GM10847 (cell line): ENCODE measurements around the gene POMT1.

Experiments used
- POLR2A ChIP-seq: IDR thresholded peaks from 2 replicates; pipeline ENCODE4 v1.6.1; 2011; ENCODE audit not compliant: insufficient read length; ENCODE audit errors: extremely low read depth

The POMT1 gene

GRCh38 chr9:131474711-131475110, 28.0 kb upstream of the POMT1 start:
- no peak for TF ChIP-seq POLR2A

GRCh38 chr9:131475111-131475955, 27.4 kb upstream of the POMT1 start:
- TF ChIP-seq POLR2A = no peak

- no peak for TF ChIP-seq POLR2A
These were observed 26.6 kb upstream of the POMT1 start for GRCh38 chr9:131475956-131476776.

GRCh38 chr9:131476777-131477345, 25.9 kb upstream of the POMT1 start:
- TF ChIP-seq POLR2A = no peak

- no peak for TF ChIP-seq POLR2A
These were observed 25.4 kb upstream of the POMT1 start for GRCh38 chr9:131477367-131477766.

GRCh38 chr9:131477816-131478419, 24.8 kb upstream of the POMT1 start:
- no peak for TF ChIP-seq POLR2A

GRCh38 chr9:131478421-131478868, 24.3 kb upstream of the POMT1 start:
- TF ChIP-seq POLR2A = no peak

- TF ChIP-seq POLR2A = no peak
These were observed 23.8 kb upstream of the POMT1 start for GRCh38 chr9:131478911-131479310.

- TF ChIP-seq POLR2A = no peak
These were observed 22.5 kb upstream of the POMT1 start for GRCh38 chr9:131480258-131480657.

GRCh38 chr9:131481441-131482342, 21.0 kb upstream of the POMT1 start:
- TF ChIP-seq POLR2A = no peak

- no peak for TF ChIP-seq POLR2A
These were observed 20.2 kb upstream of the POMT1 start for GRCh38 chr9:131482343-131483006.

- no peak for TF ChIP-seq POLR2A
These were observed 19.2 kb upstream of the POMT1 start for GRCh38 chr9:131483319-131484050.

- TF ChIP-seq POLR2A = no peak
These were observed 18.7 kb upstream of the POMT1 start for GRCh38 chr9:131484051-131484445.
